Measurements from ENCODE around the gene CDH22.

CDH22 gene

DNA sequence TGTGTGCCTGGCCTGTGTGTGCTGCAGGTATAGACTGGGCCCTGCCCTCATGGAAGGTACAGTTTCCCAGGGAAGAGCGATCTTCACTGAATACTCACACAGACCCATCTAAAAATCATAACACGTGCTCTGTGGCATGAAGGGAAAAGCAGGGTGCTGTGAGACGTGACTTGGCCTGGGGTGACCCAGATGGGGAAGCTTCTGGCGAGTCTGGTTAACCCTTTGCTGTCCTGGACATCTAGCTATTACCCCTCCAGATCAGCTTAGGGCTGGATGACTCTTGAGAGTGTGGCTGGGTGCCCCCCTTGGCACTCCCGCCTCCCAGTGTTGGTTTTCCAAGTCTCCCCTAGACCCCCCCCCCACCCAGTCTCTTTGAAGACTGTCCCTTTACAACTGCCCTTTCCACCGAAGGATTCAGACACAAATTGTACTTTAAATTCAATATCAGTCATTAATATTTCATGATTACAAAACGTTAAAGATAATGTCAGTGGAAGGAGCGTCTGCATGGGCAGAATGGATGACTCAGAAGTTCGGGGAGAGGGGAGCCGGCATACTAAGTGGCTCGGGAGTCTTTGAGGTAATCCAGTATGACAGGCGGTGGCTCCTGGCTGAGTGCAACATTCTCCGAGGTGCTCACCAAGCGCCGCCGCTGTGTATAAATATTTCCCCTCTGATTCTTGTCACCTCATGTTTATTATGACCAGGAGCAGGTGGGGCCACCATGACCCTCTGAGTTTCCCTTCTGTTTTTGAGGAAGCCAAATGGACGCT, 112.8 kb downstream of the CDH22 start:
- no peak for DNase-seq (ENCODE audit: low read depth, low spot score)

DNA sequence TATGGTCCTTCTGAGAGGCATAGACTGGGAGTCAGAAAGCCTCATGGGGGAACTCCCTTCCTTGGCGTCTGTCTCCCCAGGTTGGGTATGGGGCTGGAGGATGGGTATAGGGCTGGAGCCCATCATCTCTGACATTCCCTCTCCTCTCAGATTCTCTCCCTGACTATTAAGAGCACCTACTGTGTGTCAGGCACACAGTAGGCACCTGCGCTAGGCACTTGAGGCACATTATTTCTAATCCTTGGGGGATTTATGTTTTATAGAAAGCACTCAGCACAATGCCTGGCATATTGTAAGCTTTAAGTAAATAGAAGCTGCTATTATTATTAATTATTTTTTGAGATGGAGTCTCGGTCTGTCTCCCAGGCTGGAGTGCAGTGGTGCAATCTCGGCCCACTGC, 113.9 kb downstream of the CDH22 start:
- no peak for DNase-seq (ENCODE audit: low read depth, low spot score)

DNA sequence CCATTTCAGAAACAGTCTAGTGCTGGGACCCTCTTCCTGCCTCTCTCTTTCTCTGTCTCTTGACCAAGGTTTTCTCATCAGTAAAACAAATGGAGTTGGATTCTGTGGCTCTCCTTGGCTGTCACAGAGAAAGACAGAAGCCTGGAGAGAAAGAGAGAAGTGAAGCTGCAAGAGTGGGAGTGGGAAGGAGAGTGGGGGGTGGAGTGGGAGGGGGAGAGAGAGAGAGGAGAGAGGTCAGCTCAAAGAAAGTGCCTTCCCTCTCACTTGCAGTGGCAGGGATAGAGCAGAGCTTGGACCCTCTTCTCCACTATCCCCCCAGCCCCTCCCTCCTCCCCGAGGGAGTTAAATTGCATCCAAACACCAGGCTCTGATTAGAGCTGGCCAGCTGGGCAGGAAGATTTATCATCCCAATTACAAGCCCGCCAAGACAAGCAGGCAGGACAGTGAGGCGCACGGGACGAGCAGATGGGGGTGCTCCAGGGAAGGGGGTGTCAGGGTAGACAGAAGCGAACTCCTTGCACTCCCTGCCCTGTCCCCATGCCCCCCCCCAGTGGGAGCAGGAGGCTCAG, 115.8 kb downstream of the CDH22 start:
- no peak for DNase-seq (ENCODE audit: low read depth, low spot score)

DNA sequence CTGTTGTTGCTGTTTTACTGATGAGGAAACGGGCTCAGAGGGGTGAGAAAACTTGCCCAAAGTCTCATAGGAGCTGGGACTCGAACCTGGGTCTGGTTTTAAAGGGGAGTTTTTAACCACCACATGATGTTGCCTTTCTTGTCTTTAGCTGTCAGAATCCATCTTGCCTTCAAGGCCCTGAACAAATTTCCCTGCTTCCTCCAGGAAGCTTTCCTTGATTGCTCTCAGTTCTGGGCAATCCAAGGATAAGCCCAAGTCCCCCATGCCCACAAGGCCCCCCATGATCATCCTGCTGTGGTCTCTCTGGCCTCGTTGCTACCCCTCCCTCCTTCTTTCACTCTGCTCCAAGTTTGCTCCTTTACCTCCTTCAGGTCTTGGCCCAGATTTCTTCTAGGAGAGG, 116.7 kb downstream of the CDH22 start:
- DNase-seq (ENCODE audit: low read depth, low spot score), result no peak

DNA sequence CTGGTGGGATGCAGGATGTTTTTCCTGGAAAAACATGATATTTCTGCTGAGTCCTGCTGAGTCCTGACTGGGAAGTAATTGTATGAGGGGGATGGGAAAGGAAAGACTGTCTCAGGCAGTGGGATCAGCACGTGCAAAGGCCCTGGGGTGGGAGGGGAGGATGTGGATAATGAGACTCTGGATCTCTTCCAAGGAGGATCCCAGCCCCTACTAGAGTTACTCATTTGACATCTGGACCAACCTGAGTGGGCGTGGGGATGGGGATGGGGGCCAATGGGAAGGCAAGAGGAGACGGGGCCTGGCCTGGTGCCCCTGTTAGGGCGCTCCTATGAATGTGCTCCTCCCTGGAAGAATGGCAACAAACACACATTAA, 117.1 kb downstream of the CDH22 start:
- no peak for DNase-seq (ENCODE audit: low read depth, low spot score)

DNA sequence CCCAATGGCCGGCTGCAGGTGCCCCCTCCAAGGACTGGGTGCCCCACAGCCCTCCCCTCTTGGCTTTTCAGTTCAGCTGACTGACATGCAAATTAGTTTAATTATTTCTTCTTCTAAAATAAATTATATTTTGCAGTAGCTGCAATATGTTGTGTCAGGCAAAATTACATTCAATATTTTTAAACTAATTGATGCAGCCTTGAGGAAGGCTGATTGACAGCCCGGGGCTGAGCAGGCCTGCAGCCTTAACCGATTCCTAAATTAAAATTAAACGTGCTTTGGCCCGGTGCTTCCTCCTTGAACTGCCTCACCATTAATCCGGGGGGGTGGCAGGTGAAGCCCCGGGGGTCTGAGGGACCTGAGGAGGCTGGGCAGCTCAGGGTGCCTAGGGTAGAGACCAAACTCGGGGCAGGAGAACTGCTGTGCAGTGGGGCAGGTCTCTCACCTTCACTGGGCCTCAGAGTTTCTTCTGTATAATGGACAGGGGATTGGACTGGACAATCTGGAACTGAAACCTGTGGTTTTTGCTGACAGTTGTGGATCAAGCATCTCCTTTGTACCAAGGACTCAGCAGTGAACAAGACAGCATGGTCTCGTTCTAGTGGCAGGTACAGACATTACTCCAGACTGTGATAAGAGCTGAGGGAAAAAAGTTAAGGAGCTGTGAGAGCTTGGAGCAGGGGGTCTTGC, 117.7 kb downstream of the CDH22 start:
- no peak for DNase-seq (ENCODE audit: low read depth, low spot score)

DNA sequence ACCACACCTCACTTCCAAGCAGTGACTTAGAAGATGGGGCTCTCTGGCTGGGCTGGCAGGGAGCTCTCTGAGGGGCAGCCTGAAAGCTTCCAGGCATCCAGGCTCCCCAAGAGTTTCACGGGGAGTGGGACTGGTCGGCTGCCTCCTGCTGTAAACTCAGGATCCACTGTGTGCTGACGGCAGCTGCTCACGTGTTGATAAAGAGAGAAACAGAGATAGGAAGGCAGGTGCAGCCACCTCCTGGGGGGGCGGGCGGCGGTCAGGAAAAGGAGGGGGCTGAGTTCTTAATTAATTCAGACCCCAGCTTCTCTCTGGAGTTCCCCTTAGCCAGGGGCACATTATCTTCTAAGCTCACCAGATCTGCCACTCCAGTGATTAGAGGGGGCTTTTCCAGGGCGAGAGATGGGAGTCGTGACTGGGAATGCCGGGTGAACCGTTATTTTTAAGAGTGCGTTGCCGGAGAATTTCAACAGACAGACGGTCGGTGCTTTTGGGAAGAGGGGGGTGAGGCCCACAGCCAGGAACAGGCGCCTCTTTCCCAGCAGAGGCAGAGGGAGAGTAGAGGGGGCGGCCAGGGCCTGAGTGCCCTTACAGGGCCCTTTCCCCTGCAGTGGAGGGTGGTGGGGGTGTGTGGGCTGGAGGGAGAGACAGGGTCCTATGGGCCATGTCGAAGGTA, 119.3 kb downstream of the CDH22 start:
- no peak for DNase-seq (ENCODE audit: low read depth, low spot score)

DNA sequence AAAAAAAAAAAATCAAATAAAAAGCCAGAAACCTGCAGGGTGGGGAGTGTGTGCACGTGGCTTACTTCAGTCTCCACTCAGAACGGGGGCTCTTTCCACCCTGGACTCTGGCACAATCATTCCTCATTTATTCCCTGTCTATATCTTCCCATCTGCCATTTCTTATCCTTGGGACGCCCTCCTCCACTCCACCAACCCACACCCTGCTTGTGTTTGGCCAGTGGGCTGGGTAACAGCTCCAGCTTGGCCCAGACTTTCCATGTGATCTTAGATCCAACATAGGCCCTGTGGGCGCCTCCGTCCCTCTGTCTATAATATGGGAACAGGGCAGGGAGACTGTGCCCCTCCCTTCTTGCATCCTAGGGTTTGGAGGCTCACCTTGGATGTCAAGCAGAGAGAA, 122.1 kb downstream of the CDH22 start:
- no peak for DNase-seq (ENCODE audit: low read depth, low spot score)

DNA sequence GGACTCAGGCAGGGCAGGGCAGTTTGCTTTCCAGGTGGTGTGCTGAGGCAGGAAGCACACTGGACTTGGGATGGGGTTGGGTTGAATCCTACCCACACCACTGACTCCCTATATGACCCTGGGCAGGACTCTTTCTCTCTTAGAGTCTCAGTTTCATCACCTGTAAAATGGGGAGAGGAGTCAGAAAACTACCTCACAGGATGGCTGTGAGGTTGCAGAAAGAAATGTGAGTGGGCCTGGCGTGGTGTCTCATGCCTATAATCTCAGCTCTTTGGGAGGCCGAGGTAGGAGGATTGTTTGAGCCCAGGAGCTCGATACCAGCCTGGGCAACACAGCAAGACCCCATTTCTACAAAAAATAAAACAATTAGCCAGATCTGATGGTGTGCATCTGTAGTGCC, 122.9 kb downstream of the CDH22 start:
- no peak for DNase-seq (ENCODE audit: low read depth, low spot score)

DNA sequence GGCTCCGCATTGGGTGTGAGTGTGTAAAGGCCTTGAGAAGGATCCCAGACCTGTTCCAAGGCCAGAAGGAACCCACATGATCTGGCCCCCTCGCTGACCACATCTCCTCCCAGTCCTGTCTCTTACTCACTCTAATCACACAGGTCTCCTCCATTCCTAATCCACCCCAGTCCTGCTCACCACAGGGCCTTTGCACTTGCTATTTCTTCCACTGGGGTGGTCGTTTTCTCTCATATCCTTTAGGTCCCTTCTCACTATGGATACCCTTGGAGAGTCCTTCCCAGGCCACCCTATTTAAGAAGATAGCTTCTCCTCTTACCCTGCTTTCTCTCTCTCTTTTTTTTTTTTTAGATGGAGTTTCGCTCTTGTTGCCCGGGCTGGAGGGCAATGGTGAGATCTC, 124.5 kb downstream of the CDH22 start:
- DNase-seq (ENCODE audit: low read depth, low spot score), result no peak

DNA sequence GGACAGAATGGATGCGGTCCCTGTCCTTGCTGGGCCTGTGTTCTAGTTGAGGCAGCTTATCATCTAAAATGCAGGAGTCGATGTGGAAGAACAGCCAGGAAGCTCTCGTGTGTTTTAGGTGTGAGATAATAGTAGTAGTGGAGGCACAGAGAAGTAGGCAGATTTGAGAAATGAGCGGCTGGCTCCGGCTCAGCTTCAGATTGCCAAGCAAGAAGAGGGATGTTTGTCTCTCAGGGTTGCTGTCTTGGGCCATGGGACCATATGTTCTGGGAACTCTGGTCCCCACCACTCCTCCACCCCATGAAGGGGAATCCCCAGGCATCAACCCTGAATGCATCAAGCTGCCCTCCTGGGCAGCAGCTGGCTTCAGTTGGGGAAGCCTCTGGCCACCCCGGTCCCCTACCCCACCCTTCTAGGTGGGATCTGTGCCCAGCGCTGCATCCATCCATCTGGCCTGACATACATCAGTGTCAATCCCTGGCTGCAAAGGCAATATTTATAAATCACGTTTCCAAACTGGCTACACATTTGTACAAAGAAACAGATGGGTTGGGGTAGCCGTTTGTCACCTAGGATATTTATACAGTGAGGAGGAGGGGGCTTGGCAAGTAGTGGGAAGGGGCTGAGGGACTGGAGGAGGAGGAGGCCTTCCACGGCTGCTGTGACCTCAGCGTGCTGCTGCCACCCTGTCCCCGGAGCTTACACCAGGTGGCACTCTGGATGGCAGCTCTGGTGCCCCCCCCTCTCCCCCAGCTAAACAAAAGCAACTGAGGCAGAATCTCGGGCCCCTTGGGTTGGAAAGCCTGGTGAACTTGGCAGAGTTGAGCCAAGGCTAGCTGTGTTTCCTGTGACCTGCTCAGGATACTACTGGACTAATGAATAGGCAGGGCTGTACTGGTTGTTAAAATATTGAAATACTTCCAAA, 125.8 kb downstream of the CDH22 start:
- DNase-seq (ENCODE audit: low read depth, low spot score), result no peak

DNA sequence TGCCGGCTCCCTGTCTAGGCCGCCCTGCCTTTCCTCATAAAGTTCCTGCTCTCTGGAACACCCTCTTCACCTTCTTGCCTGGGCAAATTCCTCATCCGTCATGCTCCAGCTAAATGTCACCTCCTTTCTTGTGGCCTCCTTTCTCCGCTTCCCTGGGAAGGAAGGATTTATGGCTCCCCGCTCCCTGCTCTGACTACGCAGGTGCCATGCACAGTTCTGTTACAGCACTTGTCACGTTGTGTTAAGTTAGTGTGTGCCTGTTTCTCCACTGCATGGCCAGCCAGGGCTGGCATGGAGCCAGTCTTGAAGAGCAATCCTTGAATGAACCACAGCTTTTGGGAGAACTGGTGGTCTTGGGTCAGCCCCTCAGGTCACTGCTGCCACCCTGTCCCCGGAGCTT, 128.4 kb downstream of the CDH22 start:
- DNase-seq (ENCODE audit: low read depth, low spot score), result no peak

DNA sequence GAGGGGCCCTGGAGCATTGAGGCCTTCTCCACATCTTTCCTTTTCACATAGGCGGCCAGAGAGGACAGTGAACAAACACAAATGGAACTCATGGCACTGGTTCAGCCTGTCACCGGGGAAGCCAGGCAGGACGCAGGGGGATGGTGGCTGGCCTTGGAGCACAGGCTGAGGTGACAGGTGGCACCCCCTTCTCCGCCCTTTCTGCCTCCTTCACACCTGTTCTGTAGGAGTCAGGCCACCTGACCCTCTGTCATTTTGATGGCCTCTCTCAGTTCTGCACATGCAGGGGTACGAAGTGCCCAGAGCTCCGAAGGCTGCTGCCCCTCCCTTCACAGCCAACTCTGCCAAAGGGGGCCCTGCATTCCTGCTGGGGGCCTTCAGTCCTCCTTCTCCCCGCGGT, 129.4 kb downstream of the CDH22 start:
- no peak for DNase-seq (ENCODE audit: low read depth, low spot score)

DNA sequence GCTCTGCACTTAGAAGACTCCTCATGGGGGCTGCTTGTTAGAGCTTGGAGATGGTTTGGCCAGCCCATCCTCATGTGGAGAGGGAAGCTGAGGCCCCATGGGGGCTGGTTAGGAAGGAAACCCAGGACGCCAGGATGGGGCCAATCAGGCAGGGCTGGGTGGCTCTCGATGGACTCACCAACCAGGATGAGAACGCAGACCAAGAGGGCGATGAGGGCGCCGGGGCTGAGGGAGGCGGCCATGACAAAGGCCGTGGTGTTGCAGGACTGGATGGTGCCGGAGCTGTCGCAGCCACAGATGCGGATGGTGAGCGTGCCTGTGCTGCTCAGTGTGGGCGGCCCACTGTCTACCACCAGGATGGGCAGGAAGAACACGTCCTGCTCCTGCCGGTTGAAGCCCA, 130.5 kb downstream of the CDH22 start:
- no peak for DNase-seq (ENCODE audit: low read depth, low spot score)

DNA sequence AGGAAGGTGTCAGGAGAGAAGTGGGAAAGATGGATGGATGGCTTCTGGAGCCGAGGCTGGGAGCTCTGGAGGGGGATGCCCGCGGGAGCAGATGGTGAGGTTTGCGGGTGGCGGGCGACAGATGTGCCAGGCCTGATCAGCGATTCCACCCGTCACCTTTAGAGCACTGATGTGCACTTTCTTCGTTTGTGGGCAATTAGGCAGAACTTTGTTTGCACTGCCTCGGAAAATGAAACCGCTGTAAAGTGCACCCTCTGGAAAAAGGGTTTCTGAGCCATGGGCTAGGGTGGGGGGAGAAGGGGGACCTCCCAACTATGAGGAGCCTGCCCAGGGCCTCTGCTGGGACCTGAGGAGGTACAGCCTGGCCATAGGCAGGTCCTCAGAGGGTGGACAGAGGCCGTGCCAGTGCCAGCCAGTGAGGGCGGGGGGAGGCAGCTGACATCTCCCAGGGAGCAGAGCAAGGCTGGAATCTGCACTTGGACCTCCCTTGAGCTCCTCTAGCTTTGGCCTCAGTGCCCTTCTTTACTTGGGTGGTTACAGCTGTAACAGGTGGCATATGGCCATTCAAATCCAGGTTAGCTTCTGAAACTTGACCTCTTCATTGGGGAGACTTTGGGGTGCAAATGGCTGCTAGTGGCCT, 131.4 kb downstream of the CDH22 start:
- DNase-seq (ENCODE audit: low read depth, low spot score), result no peak

DNA sequence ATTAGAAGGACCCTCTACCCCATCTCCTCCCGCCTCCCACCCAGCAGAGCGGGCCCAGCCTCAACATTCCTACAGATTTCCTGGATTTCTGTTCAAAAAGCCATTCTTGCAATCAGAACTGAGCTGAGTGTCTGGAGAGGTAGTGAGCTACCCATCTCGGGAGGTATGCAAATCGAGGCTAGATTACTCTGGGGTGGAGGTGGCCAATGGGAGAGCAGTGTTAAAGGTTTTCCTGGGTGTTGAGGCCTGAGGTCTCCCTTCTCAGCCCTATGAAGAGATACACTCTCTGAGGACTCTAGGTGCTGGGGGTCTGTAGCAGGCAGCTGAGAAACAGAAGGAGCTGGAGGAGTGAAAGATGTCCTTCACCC, 133.2 kb downstream of the CDH22 start:
- DNase-seq (ENCODE audit: low read depth, low spot score), result no peak

DNA sequence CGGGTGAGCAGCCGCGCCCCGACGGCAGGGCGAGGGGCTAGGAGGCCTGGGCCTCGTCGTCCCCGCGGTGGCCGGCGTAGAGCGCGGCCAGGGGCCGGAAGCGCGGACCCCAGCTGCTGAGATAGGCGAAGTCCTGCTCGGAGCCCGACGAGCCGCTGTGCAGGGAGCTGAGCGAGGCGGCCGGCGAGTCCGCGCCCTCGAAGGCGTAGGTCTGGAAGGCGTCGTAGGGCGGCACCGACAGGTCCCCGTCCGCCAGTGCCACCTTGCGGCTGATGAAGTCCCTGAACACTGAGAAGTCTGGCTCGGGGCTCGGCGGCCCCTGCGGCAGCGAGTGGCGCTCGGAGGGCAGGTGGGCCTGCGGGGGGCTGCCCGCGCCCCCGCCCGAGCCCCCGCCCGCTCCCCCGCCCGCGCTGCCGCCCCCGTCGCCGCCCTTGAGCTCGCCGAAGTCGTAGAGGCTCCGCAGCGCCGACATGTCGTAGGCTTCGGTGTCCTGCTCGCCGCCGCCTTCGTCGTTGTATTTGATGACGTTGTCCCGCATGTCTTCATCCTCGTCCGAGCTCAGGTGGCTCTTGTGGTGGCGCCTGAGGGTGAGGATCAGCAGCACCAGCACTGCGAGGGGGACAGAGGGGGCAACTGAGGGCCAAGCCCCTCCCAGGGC, 133.7 kb downstream of the CDH22 start:
- DNase-seq (ENCODE audit: low read depth, low spot score), result no peak

DNA sequence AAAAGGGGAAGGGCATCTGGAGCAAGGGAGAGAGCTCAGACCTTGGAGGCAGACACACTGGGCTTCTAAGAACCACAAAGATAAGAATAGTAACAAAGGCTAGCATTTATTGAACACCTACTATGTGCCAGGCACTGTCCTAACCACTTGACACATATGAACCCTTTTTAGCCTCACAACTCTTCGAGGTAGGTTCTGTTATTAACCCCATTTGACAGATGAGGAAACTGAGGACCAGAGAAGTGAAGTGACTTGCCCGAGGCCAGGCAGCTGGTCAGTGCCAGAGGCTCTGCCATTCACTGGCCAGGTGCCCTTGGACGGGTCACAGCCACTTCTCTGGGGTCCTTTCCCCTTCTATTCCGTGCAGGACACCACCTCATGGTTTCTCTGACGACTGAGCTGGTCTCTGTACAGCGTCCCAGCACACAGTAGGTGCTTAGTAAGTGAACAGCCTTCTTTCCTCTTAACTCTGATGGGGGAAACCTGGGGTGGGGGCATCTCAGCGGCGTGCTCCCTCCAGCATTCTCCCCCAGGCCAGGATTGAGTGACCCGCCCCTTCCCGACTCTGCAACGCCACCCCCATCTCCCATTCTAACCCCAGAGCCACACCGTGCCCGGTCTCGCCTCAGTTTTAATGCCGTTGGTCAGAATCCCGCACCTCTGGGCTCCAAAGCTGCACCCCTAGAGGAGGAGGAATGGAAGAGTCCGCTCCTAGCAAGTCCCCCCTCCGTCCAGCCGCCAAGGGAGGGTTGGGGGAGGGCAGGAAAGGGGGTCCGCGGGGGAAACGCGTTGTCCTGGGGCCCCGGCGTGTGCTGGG, 134.4 kb downstream of the CDH22 start:
- no peak for DNase-seq (ENCODE audit: low read depth, low spot score)

DNA sequence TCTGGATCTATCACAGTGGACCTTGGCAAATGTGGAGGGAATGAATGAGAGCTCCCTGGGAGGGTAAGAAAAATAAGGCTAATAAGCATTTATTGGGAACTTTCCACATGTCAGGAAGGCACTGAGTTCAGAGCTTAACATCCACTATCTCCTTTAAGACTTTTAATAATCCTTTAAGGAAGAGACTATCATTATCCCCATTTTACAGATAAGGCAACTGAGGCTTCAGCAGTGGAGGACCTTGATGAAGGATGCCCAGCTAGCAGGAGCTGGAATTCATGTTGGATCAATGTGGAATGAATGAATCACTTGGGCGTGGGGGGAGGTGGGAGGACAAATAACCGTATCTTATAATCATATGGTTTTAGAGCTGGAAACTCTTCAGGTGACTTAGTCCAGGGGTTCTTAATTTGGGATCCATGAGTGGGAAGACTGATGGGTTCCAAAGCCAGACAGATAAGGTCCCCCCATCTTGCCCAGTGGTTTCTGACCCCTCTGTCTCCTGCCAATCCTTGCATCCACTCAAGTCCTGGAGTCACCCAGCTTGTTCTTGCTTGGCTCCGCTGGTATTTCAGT, 135.2 kb downstream of the CDH22 start:
- DNase-seq (ENCODE audit: low read depth, low spot score), result no peak

Measured in brain pericyte (primary cell).